Gastrocnemius medialis (tissue), 4 donors: ENCODE measurements around the gene BAIAP2L1.

Source experiments
- POLR2A ChIP-seq, 2 donors: fragments of 450-650 bp; IDR thresholded peaks; one replicate each; pipeline ENCODE4 v1.6.1; 2017; ENCODE audit warnings: antibody characterized with exemption in 2 of 2, mild to moderate bottlenecking in 2 of 2, moderate library complexity in 2 of 2
- TF ChIP-seq, protein P1 (sequence below), 5 experiments: fragments of 450-650 bp in 3 of 5; fragments of 200-600 bp in 2 of 5; sonication (generic) in 2 of 5; IDR thresholded peaks in 4 of 5; conservative IDR thresholded peaks in 1 of 5; 1 replicate in 4 of 5; 2 replicates in 1 of 5; pipeline ENCODE4 v1.5.1; 2016 to 2019; ENCODE audit warnings: antibody characterized with exemption in 5 of 5, mild to moderate bottlenecking in 3 of 5, moderate library complexity in 3 of 5

GRCh38 chr7:98369726-98370125, 31.2 kb downstream of the BAIAP2L1 start:
- TF ChIP-seq, protein P1, sequence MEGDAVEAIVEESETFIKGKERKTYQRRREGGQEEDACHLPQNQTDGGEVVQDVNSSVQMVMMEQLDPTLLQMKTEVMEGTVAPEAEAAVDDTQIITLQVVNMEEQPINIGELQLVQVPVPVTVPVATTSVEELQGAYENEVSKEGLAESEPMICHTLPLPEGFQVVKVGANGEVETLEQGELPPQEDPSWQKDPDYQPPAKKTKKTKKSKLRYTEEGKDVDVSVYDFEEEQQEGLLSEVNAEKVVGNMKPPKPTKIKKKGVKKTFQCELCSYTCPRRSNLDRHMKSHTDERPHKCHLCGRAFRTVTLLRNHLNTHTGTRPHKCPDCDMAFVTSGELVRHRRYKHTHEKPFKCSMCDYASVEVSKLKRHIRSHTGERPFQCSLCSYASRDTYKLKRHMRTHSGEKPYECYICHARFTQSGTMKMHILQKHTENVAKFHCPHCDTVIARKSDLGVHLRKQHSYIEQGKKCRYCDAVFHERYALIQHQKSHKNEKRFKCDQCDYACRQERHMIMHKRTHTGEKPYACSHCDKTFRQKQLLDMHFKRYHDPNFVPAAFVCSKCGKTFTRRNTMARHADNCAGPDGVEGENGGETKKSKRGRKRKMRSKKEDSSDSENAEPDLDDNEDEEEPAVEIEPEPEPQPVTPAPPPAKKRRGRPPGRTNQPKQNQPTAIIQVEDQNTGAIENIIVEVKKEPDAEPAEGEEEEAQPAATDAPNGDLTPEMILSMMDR (IDR thresholded peaks at IDR 0.05 in 4 of 5, conservative IDR thresholded peaks at IDR 0.05 in 1 of 5): no peak
- TF ChIP-seq POLR2A (IDR thresholded peaks at IDR 0.05): no peak
